Brain microvascular endothelial cell (primary cell): Measurements from ENCODE around the gene STXBP3.

Experiments
- DNase-seq: peaks from one replicate; pipeline ENCODE4 v3.0.0-alpha.2; 2020
- H3K27ac ChIP-seq: fragments of 250-450 bp; sonication (Bioruptor Pico); 2 replicates; pipeline ENCODE4 v1.5.1; 2020; ENCODE audit warnings: mild to moderate bottlenecking, moderate library complexity
- H3K27me3 ChIP-seq: fragments of 250-450 bp; sonication (Bioruptor Pico); replicated peaks from 2 replicates; pipeline ENCODE4 v1.5.1; 2020; ENCODE audit warnings: mild to moderate bottlenecking
- H3K36me3 ChIP-seq: fragments of 250-450 bp; sonication (Bioruptor Pico); replicated peaks from 2 replicates; pipeline ENCODE4 v1.5.1; 2020; ENCODE audit warnings: mild to moderate bottlenecking
- H3K4me3 ChIP-seq: 2 replicates; pipeline ENCODE4 v1.5.1; 2011; ENCODE audit warnings: low read depth, mild to moderate bottlenecking, control low read depth, low read length, moderate library complexity
- CTCF ChIP-seq: IDR thresholded peaks from 2 replicates; pipeline ENCODE4 v1.5.1; 2011; ENCODE audit warnings: low read depth, mild to moderate bottlenecking, moderate library complexity, low read length, control low read depth, inconsistent platforms; ENCODE audit errors: missing control alignments
- in situ Hi-C: cut with HindIII; loops from 2 replicates; pipeline ENCODE4 v1.10.0; 2017; ENCODE audit warnings: low sequenced_read_pairs, low pct_ligation_motif_present

STXBP3 gene

GRCh38 chr1:108856994-108857393 lies 110.5 kb downstream of the STXBP3 start, which contains the start of gene AKNAD1:
AKNAD1 (minus strand) TSS chr1:108857094; CDS start chr1:108852664, 4,430 bp downstream.
- H3K4me3 ChIP-seq, result no peak within 1 kb of the TSS
- no peaks in the 10 kb centered on the region for H3K27me3 ChIP-seq
- no peak for TF ChIP-seq CTCF
- H3K27ac ChIP-seq, result no peak within 1 kb of the TSS
- DNase-seq, result no peak
- H3K36me3 ChIP-seq, result no peaks in the 10 kb centered on the region
- in situ Hi-C loops, result no loop called here

- no peaks in the 10 kb centered on the region for H3K36me3 ChIP-seq
- in situ Hi-C loops, result no loop called here
- no peaks in the 10 kb centered on the region for H3K27me3 ChIP-seq
- TF ChIP-seq CTCF, result no peak
- no peak overlapping the region for H3K4me3 ChIP-seq
- DNase-seq, result no peak
- no peak overlapping the region for H3K27ac ChIP-seq
These were observed 111.9 kb downstream of the STXBP3 start for GRCh38 chr1:108858230-108858950.
